H9 (cell line): ENCODE data around the gene DHRS13. TPM values are rescaled to one million over a fixed set of nuclear protein-coding genes. Genes with fewer than 3 reads are reported as not detected.
A peak's percentile ranks its signal among the peaks of the same experiment; 100 is the strongest.

Experiments
- DNase-seq: peaks from one replicate; pipeline ENCODE4 v3.0.0-alpha.2; 2017
- H2AFZ ChIP-seq: one replicate; pipeline ENCODE4 v1.6.1; 2013; ENCODE audit warnings: mild to moderate bottlenecking, low read length, control low read depth, moderate library complexity
- H2AK5ac ChIP-seq: 2 replicates; pipeline ENCODE4 v1.6.1; 2013; ENCODE audit warnings: low read length, control low read depth, mixed read lengths; ENCODE audit not compliant: insufficient read length
- H2BK120ac ChIP-seq: one replicate; pipeline ENCODE4 v1.6.1; 2013; ENCODE audit warnings: low read depth, mild to moderate bottlenecking, low read length, control low read depth, inconsistent platforms; ENCODE audit not compliant: poor library complexity, severe bottlenecking
- H2BK12ac ChIP-seq: 2 replicates; pipeline ENCODE4 v1.6.1; 2013; ENCODE audit warnings: low read length, control low read depth, mixed read lengths, low read depth; ENCODE audit not compliant: insufficient read length
- H2BK15ac ChIP-seq: 2 replicates; pipeline ENCODE4 v1.6.1; 2013; ENCODE audit warnings: low read depth, low read length, control low read depth
- H2BK20ac ChIP-seq: one replicate; pipeline ENCODE4 v1.6.1; 2013; ENCODE audit warnings: low read depth, mild to moderate bottlenecking, low read length, control low read depth, inconsistent platforms; ENCODE audit not compliant: poor library complexity, severe bottlenecking
- H2BK5ac ChIP-seq: 2 replicates; pipeline ENCODE4 v1.6.1; 2013; ENCODE audit warnings: low read length, control low read depth, mixed read lengths; ENCODE audit not compliant: insufficient read length
- H3K14ac ChIP-seq: 2 replicates; pipeline ENCODE4 v1.6.1; 2013; ENCODE audit warnings: low read length, control low read depth; ENCODE audit not compliant: insufficient read depth
- H3K18ac ChIP-seq: 2 replicates; pipeline ENCODE4 v1.6.1; 2013; ENCODE audit warnings: low read depth, mild to moderate bottlenecking, mixed read lengths, low read length, control low read depth; ENCODE audit not compliant: insufficient read length
- H3K23ac ChIP-seq: 2 replicates; pipeline ENCODE4 v1.6.1; 2013; ENCODE audit warnings: low read length, control low read depth, mixed read lengths, low read depth; ENCODE audit not compliant: insufficient read length
- H3K23me2 ChIP-seq: 2 replicates; pipeline ENCODE4 v1.6.1; 2013; ENCODE audit warnings: low read depth, mild to moderate bottlenecking, mixed read lengths, low read length, control low read depth; ENCODE audit not compliant: insufficient read length, poor library complexity, severe bottlenecking
- H3K27ac ChIP-seq: 2 replicates; pipeline ENCODE4 v1.5.1; 2013; ENCODE audit warnings: low read length, control low read depth, mixed read lengths, low read depth; ENCODE audit not compliant: insufficient read length
- H3K27me3 ChIP-seq: 2 replicates; pipeline ENCODE4 v1.6.1; 2013; ENCODE audit warnings: low read length, control low read depth, inconsistent platforms; ENCODE audit not compliant: insufficient read depth
- H3K4ac ChIP-seq: 2 replicates; pipeline ENCODE4 v1.6.1; 2013; ENCODE audit warnings: low read depth, mild to moderate bottlenecking, control low read depth, inconsistent platforms, low read length, moderate library complexity
- H3K4me1 ChIP-seq: 2 replicates; pipeline ENCODE4 v1.6.1; 2013; ENCODE audit warnings: low read length, control low read depth, inconsistent platforms; ENCODE audit not compliant: insufficient read depth
- H3K4me2 ChIP-seq: 2 replicates; pipeline ENCODE4 v1.6.1; 2013; ENCODE audit warnings: low read length, control low read depth, mixed read lengths; ENCODE audit not compliant: insufficient read length, insufficient read depth
- H3K56ac ChIP-seq: 2 replicates; pipeline ENCODE4 v1.6.1; 2013; ENCODE audit warnings: low read depth, mild to moderate bottlenecking, mixed read lengths, low read length, control low read depth; ENCODE audit not compliant: insufficient read length
- H3K79me1 ChIP-seq: 2 replicates; pipeline ENCODE4 v1.6.1; 2013; ENCODE audit warnings: low read depth, mild to moderate bottlenecking, moderate library complexity, low read length, control low read depth, inconsistent platforms; ENCODE audit not compliant: insufficient read depth, poor library complexity, severe bottlenecking
- H3K79me2 ChIP-seq: 2 replicates; pipeline ENCODE4 v1.6.1; 2013; ENCODE audit warnings: low read length, control low read depth, inconsistent platforms; ENCODE audit not compliant: insufficient read depth
- H3K9ac ChIP-seq: 2 replicates; pipeline ENCODE4 v1.6.1; 2013; ENCODE audit warnings: low read length, control low read depth, mixed read lengths; ENCODE audit not compliant: insufficient read length; ENCODE audit errors: extremely low read depth
- H3K9me3 ChIP-seq: one replicate; pipeline ENCODE4 v1.6.1; 2013; ENCODE audit warnings: low read depth, low read length, inconsistent platforms; ENCODE audit not compliant: control insufficient read depth
- H3T11ph ChIP-seq: one replicate; pipeline ENCODE4 v1.6.1; 2013; ENCODE audit warnings: mild to moderate bottlenecking, low read length, control low read depth, inconsistent platforms
- H4K20me1 ChIP-seq: one replicate; pipeline ENCODE4 v1.6.1; 2013; ENCODE audit not compliant: control insufficient read depth, insufficient read length, insufficient read depth
- H4K5ac ChIP-seq: 2 replicates; pipeline ENCODE4 v1.6.1; 2013; ENCODE audit warnings: low read depth, mild to moderate bottlenecking, mixed read lengths, low read length, control low read depth; ENCODE audit not compliant: insufficient read length
- H4K8ac ChIP-seq: replicated peaks from 2 replicates; pipeline ENCODE4 v1.6.1; 2013; ENCODE audit warnings: low read length, control low read depth, mixed read lengths, low read depth; ENCODE audit not compliant: insufficient read length
- H4K91ac ChIP-seq: 2 replicates; pipeline ENCODE4 v1.6.1; 2013; ENCODE audit warnings: low read depth, mild to moderate bottlenecking, moderate library complexity, mixed read lengths, low read length, control low read depth; ENCODE audit not compliant: insufficient read length
- H3K27ac Mint-ChIP-seq, 3 experiments: 2 replicates in 2 of 3; 3 replicates in 1 of 3; pipeline ENCODE4 v1.8.0; 2020 to 2021; ENCODE audit warnings: mixed read lengths in 3 of 3, mild to moderate bottlenecking in 1 of 3, moderate library complexity in 1 of 3
- H3K27me3 Mint-ChIP-seq: 2 replicates; pipeline ENCODE4 v1.8.0; 2021; ENCODE audit warnings: low read depth, mild to moderate bottlenecking, moderate library complexity, mixed read lengths
- H3K36me3 Mint-ChIP-seq, 3 experiments: 2 replicates in 2 of 3; 3 replicates in 1 of 3; pipeline ENCODE4 v1.8.0; 2020 to 2021; ENCODE audit warnings: low read depth in 3 of 3, mixed read lengths in 3 of 3; ENCODE audit not compliant: insufficient read depth in 1 of 3
- H3K4me1 Mint-ChIP-seq, 2 experiments: 2 replicates each; pipeline ENCODE4 v1.8.0; 2020; ENCODE audit warnings: mixed read lengths in 2 of 2
- H3K4me3 Mint-ChIP-seq, 2 experiments: 2 replicates in 1 of 2; 3 replicates in 1 of 2; pipeline ENCODE4 v1.8.0; 2020 to 2021; ENCODE audit warnings: mild to moderate bottlenecking in 2 of 2, mixed read lengths in 2 of 2, moderate library complexity in 1 of 2
- H3K9me3 Mint-ChIP-seq, 2 experiments: 2 replicates in 1 of 2; 3 replicates in 1 of 2; pipeline ENCODE4 v1.8.0; 2020; ENCODE audit warnings: mild to moderate bottlenecking in 2 of 2, mixed read lengths in 2 of 2, moderate library complexity in 1 of 2
- CTCF ChIP-seq: fragments of 200-600 bp; sonication (generic); conservative IDR thresholded peaks from 3 replicates; pipeline ENCODE4 v1.8.0; 2021; ENCODE audit warnings: antibody characterized with exemption, mild to moderate bottlenecking
- WGBS: extraction: QIAGEN DNeasy Blood & Tissue Kit; methylation state at CpG from one replicate; pipeline ENCODE4 v1.1.7; 2013; ENCODE audit warnings: missing lambda C conversion rate, low lambda C conversion rate, mixed read lengths; ENCODE audit not compliant: insufficient read length; ENCODE audit errors: extremely low coverage; 5-methylcytosine and 5-hydroxymethylcytosine counted together
- total RNA-seq: library from RNA; stranded (reverse); gene quantifications from 2 replicates; pipeline ENCODE4 v1.2.1, GENCODE V29; 2021

DHRS13 gene
- total RNA-seq, 1 experiment from 2014 or later, result 29.6 TPM

- Histone ChIP-seq H3T11ph (no peak overlapping the region), H3K27ac (no peak overlapping the region), H3K79me1 (peaks cover 28% of the 10 kb centered on the region), H3K18ac (no peak overlapping the region), H3K27me3 (no peaks in the 10 kb centered on the region), H2BK12ac (no peak overlapping the region), H2AK5ac (no peak overlapping the region), H3K9ac (no peak overlapping the region), H2BK5ac (no peak overlapping the region), H3K14ac (no peak overlapping the region), H2BK120ac (no peak overlapping the region), H3K9me3 (no peaks in the 10 kb centered on the region), H3K79me2 (peaks cover 27% of the 10 kb centered on the region; the same call in 1 of the 2 replicates), H3K23ac (no peak overlapping the region), H4K20me1 (no peaks in the 10 kb centered on the region), H2BK15ac (no peak overlapping the region), H3K56ac (no peak overlapping the region), H3K4me2 (no peak overlapping the region), H4K5ac (no peak overlapping the region), H4K91ac (no peak overlapping the region), H3K23me2 (no peaks in the 10 kb centered on the region), H3K4me1 (no peaks in the 10 kb centered on the region), H3K4ac (no peak overlapping the region), H2BK20ac (no peak overlapping the region), H2AFZ (no peak overlapping the region), H4K8ac (no peak overlapping the region)
- no CpG with 5 or more reads among the region's 2 CpGs for WGBS
- no peaks in the 10 kb centered on the region for H3K9me3 Mint-ChIP-seq
- no peak for TF ChIP-seq CTCF
- H3K4me1 Mint-ChIP-seq, result peaks cover 4 to 6% of the 10 kb centered on the region in 2 experiments; a peak in 3 of 4 replicates
- no peak for DNase-seq
- H3K27me3 Mint-ChIP-seq, result no peaks in the 10 kb centered on the region
- H3K4me3 Mint-ChIP-seq, result no peak overlapping the region
- peaks cover 14 to 38% (median 32%) of the 10 kb centered on the region in 3 experiments; a peak in 6 of 7 replicates for H3K36me3 Mint-ChIP-seq
- peak overlapping the region; percentile 15 to 79 (median 42); a peak in 5 of 7 replicates for H3K27ac Mint-ChIP-seq
Observed at GRCh38 chr17:28929787-28930186, 26.9 kb upstream of the DHRS13 start.
